ENCODE results near the gene DTNB.

DTNB gene

GRCh38 chr2:25437881-25438662, 235.3 kb downstream of the DTNB start:
- TF ChIP-seq SIN3A (IDR thresholded peaks at IDR 0.05; ENCODE audit: borderline replicate concordance, insufficient read depth, low read length) (no peak), TAF1 (IDR thresholded peaks at IDR 0.05; ENCODE audit: borderline replicate concordance, insufficient read depth, low read length) (no peak), FOXP2 (optimal IDR thresholded peaks at IDR 0.05; ENCODE audit: borderline replicate concordance, extremely low read depth, extremely low read length, insufficient read depth) (no peak), REST (IDR thresholded peaks at IDR 0.05; ENCODE audit: insufficient read depth in 1 of 2, low read depth in 2 of 2, low read length in 2 of 2) (no peak), POLR2AphosphoS5 (IDR thresholded peaks at IDR 0.05; ENCODE audit: low read depth, low read length) (no peak)

- no peak for TF ChIP-seq SIN3A (IDR thresholded peaks at IDR 0.05; ENCODE audit: borderline replicate concordance, insufficient read depth, low read length)
- TF ChIP-seq REST (IDR thresholded peaks at IDR 0.05; ENCODE audit: insufficient read depth in 1 of 2, low read depth in 2 of 2, low read length in 2 of 2): no peak
- no peak for TF ChIP-seq POLR2AphosphoS5 (IDR thresholded peaks at IDR 0.05; ENCODE audit: low read depth, low read length)
- TF ChIP-seq TAF1 (IDR thresholded peaks at IDR 0.05; ENCODE audit: borderline replicate concordance, insufficient read depth, low read length): no peak
- TF ChIP-seq FOXP2 (optimal IDR thresholded peaks at IDR 0.05; ENCODE audit: borderline replicate concordance, extremely low read depth, extremely low read length, insufficient read depth): no peak
These were observed 238.0 kb downstream of the DTNB start for GRCh38 chr2:25435421-25435820.

GRCh38 chr2:25431604-25432003, 241.8 kb downstream of the DTNB start:
- TF ChIP-seq REST (IDR thresholded peaks at IDR 0.05; ENCODE audit: insufficient read depth in 1 of 2, low read depth in 2 of 2, low read length in 2 of 2) (no peak), TAF1 (IDR thresholded peaks at IDR 0.05; ENCODE audit: borderline replicate concordance, insufficient read depth, low read length) (no peak), POLR2AphosphoS5 (IDR thresholded peaks at IDR 0.05; ENCODE audit: low read depth, low read length) (no peak), FOXP2 (optimal IDR thresholded peaks at IDR 0.05; ENCODE audit: borderline replicate concordance, extremely low read depth, extremely low read length, insufficient read depth) (no peak), SIN3A (IDR thresholded peaks at IDR 0.05; ENCODE audit: borderline replicate concordance, insufficient read depth, low read length) (no peak)

GRCh38 chr2:25430556-25430955, 242.8 kb downstream of the DTNB start:
- TF ChIP-seq SIN3A (IDR thresholded peaks at IDR 0.05; ENCODE audit: borderline replicate concordance, insufficient read depth, low read length) (no peak), REST (IDR thresholded peaks at IDR 0.05; ENCODE audit: insufficient read depth in 1 of 2, low read depth in 2 of 2, low read length in 2 of 2) (no peak), TAF1 (IDR thresholded peaks at IDR 0.05; ENCODE audit: borderline replicate concordance, insufficient read depth, low read length) (no peak), FOXP2 (optimal IDR thresholded peaks at IDR 0.05; ENCODE audit: borderline replicate concordance, extremely low read depth, extremely low read length, insufficient read depth) (no peak), POLR2AphosphoS5 (IDR thresholded peaks at IDR 0.05; ENCODE audit: low read depth, low read length) (no peak)

Data from PFSK-1 (cell line).